Measurements from ENCODE around the gene RAB17.

Gene RAB17

DNA sequence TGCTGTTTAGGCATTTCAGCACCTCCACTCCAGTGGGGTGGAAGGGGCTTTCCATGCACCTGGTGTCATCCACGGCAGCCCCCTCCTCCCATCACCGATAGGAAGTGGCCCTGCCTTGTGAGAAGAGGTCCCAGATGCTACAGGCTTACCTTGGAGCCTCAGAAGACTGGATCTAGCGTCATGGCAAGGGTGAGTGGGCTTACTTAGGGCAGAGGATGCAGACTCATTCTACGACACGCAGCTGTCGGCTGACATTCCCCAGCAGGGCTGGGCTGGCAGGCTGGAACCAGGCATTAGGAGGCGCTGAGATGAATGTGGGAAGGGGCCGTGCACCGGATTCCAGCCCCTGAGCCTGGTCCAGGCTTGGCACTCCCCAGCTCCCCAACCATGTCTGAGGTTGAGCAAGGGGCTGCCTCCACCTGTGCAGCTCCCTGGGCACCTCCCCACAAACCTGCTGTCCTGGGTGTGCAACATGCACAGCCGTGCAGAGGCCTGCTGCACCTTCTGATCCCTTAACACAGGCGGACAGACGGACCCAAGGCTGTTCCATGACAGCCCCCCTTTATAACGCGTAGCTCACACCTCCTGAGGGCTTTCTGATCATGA is 25.9 kb downstream of the RAB17 start:
- no peak for DNase-seq (ENCODE audit: low read depth in 2 of 2)

DNA sequence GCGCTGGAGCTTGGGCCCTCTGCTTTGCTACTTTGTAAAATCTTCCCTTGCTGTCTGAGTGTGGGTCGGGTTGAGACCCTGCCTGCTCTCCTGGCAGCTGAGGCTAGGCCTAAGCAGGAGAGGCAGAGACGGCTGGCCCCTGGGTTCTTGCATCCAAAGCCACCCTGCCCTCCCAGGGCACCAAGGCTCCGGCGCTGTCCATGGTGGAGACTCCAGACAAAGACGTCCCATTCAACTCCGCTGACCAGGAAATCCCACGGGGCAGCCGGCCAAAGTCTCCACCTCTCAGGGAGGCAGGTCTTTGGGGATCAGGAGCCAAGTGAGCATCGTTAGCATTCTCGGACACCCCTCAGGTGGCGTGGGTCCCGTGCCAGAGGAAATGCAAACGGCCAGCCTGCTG is 26.7 kb downstream of the RAB17 start:
- no peak for DNase-seq (ENCODE audit: low read depth in 2 of 2)

- DNase-seq (ENCODE audit: low read depth in 2 of 2), result no peak
Measured at GRCh38 chr2:237561221-237561620, 29.3 kb downstream of the RAB17 start.

- no peak for DNase-seq (ENCODE audit: low read depth in 2 of 2)
Measured at GRCh38 chr2:237558961-237559641, 31.4 kb downstream of the RAB17 start.

GRCh38 chr2:237557633-237558015 is 32.9 kb downstream of the RAB17 start:
- DNase-seq (ENCODE audit: low read depth in 2 of 2), result no peak

DNA sequence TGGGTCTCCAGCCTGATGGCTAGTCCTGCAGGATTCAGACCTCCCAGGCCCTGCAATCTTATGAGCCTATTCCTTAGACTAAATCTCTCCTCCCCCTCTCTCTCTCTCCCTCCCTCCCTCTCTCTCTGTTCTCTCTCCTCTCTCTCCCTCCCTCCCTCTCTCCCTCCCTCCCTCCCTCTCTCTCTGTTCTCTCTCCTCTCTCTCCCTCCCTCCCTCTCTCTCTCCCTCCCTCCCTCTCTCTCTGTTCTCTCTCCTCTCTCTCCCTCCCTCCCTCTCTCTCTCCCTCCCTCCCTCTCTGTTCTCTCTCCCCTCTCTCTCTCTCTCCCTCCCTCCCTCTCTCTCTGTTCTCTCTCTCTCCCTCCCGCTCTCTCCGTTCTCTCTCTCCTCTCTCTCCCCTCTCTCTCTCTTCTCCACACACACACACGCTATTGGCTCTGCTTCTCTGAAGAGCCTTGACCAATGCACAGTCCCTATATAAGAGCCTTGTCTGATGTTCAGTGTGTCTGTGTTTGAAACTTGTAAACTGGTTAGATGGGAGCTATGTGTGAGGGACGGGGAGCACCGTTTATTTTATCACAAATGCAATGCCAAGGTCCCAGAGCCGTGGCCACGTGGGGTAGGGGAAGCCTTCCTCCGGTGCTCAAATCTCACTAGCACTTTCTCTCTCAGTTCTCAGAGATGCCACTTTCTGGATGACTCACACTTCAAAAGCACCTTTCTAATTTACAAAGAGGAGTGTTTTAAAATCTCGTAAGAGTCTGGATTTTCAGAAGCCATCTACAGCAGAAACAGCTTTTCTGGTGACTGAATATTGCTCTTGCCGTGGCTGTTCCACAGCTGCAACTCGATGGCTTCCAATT is 33.5 kb downstream of the RAB17 start:
- DNase-seq (ENCODE audit: low read depth in 2 of 2), result no peak

DNA sequence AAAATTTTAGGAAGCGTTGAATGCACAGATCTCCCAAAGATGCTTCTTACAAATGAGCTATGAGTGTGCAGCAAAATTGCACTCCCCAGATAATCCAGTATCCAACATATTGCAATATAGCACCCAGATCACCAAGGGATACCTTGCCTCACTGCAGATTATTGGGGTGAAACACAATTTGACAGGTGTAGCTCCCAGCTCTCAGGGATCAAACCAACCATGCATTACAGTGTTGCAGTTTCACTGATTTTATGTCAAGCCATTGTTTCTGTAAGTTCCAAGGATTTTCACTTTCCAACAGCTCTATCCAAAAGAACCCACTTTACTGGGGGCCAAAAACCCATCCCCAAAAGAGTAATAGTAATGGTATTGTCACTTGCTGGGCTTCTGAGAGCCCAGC is 35.0 kb downstream of the RAB17 start:
- no peak for DNase-seq (ENCODE audit: low read depth in 2 of 2)

DNA sequence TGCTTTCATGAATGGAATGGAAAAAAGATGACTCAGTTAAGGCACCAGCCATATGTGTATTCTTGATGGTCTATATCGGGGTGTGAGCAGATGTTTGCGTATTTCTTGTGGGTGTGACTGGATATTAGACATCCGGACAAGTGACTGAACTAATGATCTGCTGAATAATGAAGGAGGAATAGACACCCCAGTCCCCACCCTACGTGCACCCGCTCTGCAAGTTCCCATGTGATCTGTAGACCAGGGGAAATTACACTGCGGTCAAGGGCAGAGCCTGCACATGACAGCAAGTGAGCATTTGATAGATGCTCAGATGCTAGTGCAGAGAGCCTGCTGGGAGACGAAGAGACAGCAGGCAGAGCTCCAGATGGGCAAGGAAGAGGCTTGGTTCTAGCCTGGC is 36.6 kb downstream of the RAB17 start:
- DNase-seq (ENCODE audit: low read depth in 2 of 2), result no peak

DNA sequence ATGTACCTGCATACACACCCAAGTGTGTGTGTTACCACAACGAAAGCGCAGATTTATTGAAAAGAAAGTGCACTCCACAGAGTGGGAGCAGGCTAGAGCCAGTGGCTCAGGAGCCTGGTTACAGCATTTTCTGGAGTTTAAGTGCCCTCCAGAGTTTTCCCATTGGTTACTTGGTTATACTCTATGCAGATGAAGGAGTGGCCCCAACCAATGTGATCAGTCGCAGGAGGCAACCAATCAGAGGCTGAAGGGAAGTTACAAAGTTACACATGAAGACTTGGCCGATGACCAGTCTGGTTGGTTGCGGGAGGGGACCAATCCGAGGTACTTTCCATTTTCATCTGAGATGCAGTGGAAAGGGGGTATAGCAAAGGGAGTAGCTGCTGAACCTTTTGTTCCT is 37.6 kb downstream of the RAB17 start:
- no peak for DNase-seq (ENCODE audit: low read depth in 2 of 2)

DNA sequence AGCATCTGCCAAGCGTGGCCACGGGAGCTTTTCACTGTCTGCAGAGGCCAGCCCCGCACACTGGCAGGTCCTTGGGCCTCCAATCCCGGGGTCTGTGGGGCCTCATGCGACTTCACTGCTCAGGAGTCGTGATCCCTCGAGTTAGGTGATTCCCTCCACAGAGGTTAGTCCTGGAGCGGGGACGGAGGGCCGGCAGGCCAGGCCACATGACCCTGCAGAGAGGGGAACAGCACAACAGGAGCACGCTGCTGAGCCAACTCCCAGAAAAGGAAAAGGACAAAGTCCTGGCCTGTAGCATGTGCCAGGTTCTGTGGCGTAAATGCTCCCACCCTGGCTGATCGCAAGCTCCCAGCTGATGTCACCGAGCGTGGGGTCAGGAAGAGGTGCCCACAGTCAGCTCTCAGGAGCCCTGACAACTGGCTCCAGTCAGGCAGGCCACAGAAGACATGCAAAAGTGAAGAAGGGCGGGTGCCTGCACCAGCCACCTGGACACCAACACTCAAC is 39.4 kb downstream of the RAB17 start:
- no peak for DNase-seq (ENCODE audit: low read depth in 2 of 2)

DNA sequence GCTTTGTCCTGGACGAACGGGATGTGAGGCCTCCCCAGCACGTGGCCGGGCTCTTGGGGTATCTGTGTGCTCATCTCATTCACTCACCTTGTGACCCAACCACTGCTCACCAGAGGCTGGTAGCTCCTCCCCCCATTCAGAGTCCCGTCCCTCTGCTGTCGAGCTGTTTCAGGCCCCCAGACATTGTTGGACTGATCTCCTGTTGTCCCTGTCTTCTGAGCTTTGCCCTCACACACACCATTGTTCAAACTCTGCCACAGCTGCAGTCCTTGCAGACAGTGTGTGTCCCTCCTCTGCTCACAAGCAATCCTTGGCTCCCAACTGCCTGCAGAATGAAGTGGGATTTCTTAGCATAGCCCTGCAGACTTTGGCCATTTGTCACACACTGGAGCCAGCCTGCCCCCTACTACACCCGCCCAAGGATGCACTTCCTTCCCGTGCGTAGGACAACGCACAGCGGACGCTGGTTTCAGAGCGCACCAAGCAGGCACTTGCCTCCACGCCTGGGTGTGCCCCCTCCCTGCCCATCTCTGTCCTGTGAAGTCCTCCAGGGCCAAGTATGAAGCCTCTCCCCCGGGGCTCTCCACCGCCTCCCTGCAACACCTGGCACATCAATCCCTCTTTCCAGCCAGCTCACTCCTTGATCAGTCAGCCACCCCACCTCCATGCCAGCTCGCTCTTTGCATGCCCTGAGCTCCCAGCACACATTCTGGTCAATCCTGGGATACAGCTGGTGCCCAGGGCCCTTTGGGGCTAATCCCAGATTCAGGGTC is 40.7 kb downstream of the RAB17 start:
- no peak for DNase-seq (ENCODE audit: low read depth in 2 of 2)

DNA sequence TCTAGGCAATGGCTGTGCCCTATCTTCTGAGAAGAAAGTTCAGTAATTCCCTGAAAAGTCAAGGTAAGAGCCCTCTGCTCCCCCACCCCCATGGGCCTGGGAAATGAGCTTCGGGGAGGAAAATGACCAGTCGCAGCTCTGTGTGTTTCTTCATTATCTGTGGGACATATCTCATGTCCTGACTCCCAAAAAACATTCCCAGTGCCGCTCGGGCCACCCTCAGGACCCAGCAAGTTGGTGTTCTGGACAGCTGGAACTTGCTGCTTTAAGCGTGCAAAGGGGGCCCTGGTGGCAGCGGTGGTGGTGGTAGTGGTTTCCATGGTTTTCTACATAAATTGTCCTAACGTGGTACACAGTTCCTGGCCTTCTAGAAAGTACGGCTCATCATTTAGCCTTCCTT is 41.3 kb downstream of the RAB17 start:
- no peak for DNase-seq (ENCODE audit: low read depth in 2 of 2)

DNA sequence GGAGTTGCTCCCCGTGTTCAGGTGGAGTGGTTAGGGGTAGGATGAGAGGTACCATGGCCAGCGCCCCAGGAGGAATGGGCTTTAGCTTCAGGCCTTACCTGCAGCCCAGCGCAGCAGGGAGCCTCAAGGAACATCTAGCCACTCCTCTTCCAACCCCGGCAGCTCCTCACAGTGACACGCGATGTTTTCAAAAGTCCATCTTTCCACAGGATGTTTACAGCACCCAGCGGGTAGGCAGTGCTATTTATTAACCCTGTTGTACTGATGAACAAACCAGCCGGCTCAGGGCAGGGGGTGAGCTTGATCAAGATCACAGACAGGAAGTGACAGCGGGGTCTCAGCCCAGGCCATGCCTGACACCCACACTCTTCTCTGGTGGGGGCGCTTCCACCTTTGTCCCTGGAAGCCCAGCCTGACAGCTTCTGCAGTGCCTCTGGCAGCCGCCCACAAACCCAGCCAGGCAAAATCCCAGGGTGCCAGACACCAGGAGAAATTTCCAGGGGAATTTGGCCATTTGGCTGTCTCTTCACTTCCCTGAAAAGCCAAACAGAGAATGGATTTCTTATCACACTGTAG is 42.6 kb downstream of the RAB17 start:
- DNase-seq (ENCODE audit: low read depth in 2 of 2), result no peak

GRCh38 chr2:237546876-237547395 is 43.6 kb downstream of the RAB17 start:
- DNase-seq (ENCODE audit: low read depth in 2 of 2), result no peak

DNA sequence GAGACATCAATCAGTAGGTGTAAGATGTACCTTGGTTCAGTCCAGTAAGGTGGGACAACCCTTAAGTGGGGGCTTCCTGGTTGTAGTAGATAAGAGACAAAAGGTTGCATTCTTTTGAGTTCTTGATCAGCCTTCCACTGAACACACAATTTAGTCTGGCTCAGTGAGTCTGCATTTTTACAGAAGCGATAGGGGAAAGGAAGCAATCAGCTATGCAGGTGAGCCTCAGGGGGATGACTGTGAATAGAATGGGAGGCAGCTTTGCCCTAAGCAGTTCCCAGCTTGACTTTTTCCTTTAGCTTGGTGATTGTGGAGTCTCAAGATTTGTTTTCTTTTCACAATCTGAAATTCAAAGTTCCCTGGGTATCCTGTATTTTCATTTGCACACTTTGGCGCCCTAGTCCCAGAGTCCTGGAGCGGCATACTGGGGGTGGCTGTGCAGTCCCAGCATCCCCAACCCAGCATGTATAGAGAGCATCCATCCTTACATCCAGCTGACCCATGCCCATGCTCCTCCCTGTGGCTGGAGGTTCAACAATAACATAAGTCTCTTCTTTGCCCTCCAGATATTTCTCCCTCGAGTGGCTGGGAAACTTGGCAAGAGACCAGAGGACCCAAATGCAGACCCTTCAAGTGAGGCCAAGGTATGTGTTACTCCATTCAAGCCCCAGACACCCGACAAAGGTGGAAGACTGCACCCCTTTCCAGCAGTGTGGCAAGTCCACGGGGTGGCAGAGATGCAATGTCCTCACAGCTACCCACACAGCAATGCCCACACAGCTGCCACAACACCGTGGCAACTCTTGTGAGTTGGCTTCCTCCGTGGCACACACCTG is 44.3 kb downstream of the RAB17 start:
- DNase-seq (ENCODE audit: low read depth in 2 of 2), result no peak

DNA sequence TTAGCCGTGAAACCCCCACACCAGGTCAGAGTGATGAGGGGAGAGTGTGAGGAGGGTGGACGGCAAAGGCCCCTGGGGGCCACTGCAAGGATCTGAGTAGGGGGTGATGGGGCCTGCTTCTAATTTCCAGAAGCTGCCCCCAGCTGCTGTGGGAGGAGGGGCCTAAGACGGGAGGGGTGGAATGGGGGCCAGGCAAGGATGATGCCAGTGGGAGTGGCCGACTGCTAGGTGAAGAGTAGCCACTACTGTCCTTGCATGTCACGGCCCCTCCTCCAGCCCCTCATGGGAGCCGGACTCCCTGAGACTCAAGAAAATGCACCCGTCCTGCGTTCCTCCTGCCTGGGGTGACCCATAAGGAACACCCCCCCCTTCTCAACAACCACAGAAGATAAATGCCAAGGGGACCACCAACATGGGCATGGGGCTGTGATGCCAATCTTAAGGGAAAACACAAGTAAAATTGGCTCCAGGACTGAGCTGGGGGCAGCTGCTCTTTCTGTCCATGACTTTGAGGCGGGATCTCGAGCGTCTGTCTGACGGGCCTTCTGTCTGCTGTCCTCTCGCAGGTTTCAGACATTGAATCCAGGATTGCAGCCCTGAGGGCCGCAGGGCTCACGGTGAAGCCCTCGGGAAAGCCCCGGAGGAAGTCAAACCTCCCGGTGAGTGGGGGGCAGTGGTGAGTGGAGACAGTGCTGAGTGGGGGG is 48.4 kb downstream of the RAB17 start:
- DNase-seq (ENCODE audit: low read depth in 2 of 2), result no peak

GRCh38 chr2:237541243-237541642 is 49.3 kb downstream of the RAB17 start:
- no peak for DNase-seq (ENCODE audit: low read depth in 2 of 2)

- peak; percentile 11 to 18 for DNase-seq (ENCODE audit: low read depth in 2 of 2)
Measured at GRCh38 chr2:237540823-237541222, 49.7 kb downstream of the RAB17 start.

DNA sequence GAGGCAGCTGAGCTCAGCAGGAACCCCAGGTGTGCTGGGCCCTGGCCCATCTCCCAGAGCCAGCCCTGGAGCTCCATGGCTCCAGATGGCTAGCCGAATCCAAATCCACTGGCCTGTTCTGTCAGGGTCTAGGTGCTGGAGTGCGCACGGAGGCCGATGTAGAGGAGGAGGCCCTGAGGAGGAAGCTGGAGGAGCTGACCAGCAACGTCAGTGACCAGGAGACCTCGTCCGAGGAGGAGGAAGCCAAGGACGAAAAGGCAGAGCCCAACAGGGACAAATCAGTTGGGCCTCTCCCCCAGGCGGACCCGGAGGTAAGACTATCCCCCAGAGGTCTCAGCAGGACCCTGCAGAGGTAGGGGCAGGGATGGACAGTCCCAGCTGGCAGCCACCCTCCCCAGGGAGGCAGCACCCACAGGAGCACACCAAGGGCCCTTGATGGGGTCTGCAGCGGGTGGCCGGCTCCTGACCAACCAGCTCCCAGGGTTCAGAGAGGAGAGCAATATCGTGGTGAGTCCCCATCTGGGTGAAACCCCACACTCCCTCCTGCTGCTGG is 50.2 kb downstream of the RAB17 start:
- no peak for DNase-seq (ENCODE audit: low read depth in 2 of 2)

GRCh38 chr2:237539681-237540080 is 50.9 kb downstream of the RAB17 start:
- DNase-seq (ENCODE audit: low read depth in 2 of 2), result no peak
